Measurements from ENCODE around the gene OBSL1. TPM values are rescaled to one million over a fixed set of nuclear protein-coding genes. Genes with fewer than 3 reads are reported as not detected.

The OBSL1 gene
- total and polyA plus RNA-seq, 10 of the 15 experiments (the other 5 are each of a cell fraction or from before 2014, with no cell fraction given) = 0.14 to 0.77 TPM; not detected in 8

DNA sequence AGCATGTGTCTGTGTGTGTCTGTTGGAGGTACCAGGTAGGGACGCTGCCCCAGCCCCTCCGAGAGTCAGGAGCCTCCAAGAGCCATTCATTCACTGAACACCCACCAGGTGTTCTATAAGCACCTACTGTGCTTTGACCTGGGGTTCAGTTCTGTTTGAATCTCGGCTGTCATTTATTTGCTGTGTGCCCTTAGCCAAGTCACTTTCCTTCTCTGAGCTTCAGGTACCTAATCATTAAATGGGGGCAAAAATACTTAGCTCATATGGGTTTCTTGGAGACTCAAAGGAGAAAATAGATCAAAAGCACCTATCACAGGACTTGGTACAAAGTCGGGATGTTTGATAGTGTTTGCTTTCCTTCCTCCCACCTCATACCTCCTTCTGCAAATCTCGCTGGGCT, 43.9 kb downstream of the OBSL1 start:
- RAD21 ChIA-PET (ENCODE audit: unreplicated experiment) = interaction anchor here (0.8 to 1.5 kb wide), 4 partner anchors 12 to 125 kb away, joined by 3 to 7 read pairs (median 4); a partner anchor contains a TSS
- Histone ChIP-seq H3K9me3 (replicated peaks; ENCODE audit: control insufficient read depth, insufficient read depth, low read length) (no peaks in the 10 kb centered on the region), H3K4me2 (ENCODE audit: control insufficient read depth, insufficient read depth) (no peak overlapping the region), H3K27me3 (replicated peaks in 1 of 2; ENCODE audit: control insufficient read depth in 2 of 2, insufficient read depth in 2 of 2, low read length in 1 of 2) (peaks cover 16 to 19% of the 10 kb centered on the region in 2 experiments), H3K9ac (ENCODE audit: control insufficient read depth, insufficient read depth, low read length) (no peak overlapping the region), H3K36me3 (ENCODE audit: control insufficient read depth in 2 of 2, insufficient read depth in 2 of 2, low read length in 1 of 2) (no peaks in the 10 kb centered on the region), H3K4me3 (no peak overlapping the region), H3K27ac (ENCODE audit: control insufficient read depth, insufficient read depth) (no peak overlapping the region), H4K20me1 (ENCODE audit: control insufficient read depth, insufficient read depth) (no peaks in the 10 kb centered on the region; the same call in 1 of the 2 replicates), H2AFZ (ENCODE audit: control insufficient read depth, low read depth, low read length) (no peak overlapping the region), H3K79me2 (ENCODE audit: control insufficient read depth, insufficient read depth, low read length) (no peaks in the 10 kb centered on the region), H3K4me1 (ENCODE audit: control insufficient read depth, insufficient read depth, low read length) (no peaks in the 10 kb centered on the region)
- SMC1A ChIA-PET (ENCODE audit: uncharacterized antibody, unreplicated experiment) = interaction anchor here (1.4 to 4.3 kb wide), 6 partner anchors 9 to 125 kb away, joined by 3 to 41 read pairs (median 8); partner anchors contain the start of gene GMPPA
- POLR2A ChIA-PET = no interaction called here
- in situ Hi-C loops (cut with MboI) (no loop called here), intact Hi-C loops (cut with micrococcal nuclease; ENCODE audit: unreplicated experiment) (no loop called here)
- no TSS peak for BruUV-seq (replicated peaks)
- ATAC-seq (no peak), DNase-seq (ENCODE audit: low read depth, low spot score) (no peak), FAIRE-seq (no peak)
- CTCF ChIA-PET = interaction anchor here (0.9 to 10.8 kb wide), 7 partner anchors 17 to 125 kb away, joined by 3 to 224 read pairs (median 9); partner anchors contain the start of gene GMPPA
- TF ChIP-seq, protein P1, sequence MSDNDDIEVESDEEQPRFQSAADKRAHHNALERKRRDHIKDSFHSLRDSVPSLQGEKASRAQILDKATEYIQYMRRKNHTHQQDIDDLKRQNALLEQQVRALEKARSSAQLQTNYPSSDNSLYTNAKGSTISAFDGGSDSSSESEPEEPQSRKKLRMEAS (IDR thresholded peaks at IDR 0.05; ENCODE audit: low read depth, low read length) = no peak
- TF ChIP-seq SMC3 (IDR thresholded peaks at IDR 0.05; ENCODE audit: borderline replicate concordance, low read length) = no peak
- no peak for TF ChIP-seq RELA (IDR thresholded peaks at IDR 0.05; ENCODE audit: borderline replicate concordance, partially characterized antibody)
- TF ChIP-seq FOXK2 (IDR thresholded peaks at IDR 0.05) = no peak
- TF ChIP-seq ATF3 (IDR thresholded peaks at IDR 0.05; ENCODE audit: borderline replicate concordance, extremely low read depth, low read depth, low read length) = no peak
- WGBS (ENCODE audit: insufficient coverage, insufficient replicate concordance, low lambda C conversion rate, missing lambda C conversion rate) = 3% methylated on average over 5 of the region's 5 CpGs

GRCh38 chr2:219527076-219527394, 44.3 kb downstream of the OBSL1 start:
- Histone ChIP-seq H3K79me2 (ENCODE audit: control insufficient read depth, insufficient read depth, low read length) (no peaks in the 10 kb centered on the region), H4K20me1 (ENCODE audit: control insufficient read depth, insufficient read depth) (no peaks in the 10 kb centered on the region; the same call in 1 of the 2 replicates), H3K9ac (ENCODE audit: control insufficient read depth, insufficient read depth, low read length) (no peak overlapping the region), H2AFZ (ENCODE audit: control insufficient read depth, low read depth, low read length) (no peak overlapping the region), H3K4me2 (ENCODE audit: control insufficient read depth, insufficient read depth) (no peak overlapping the region), H3K4me1 (ENCODE audit: control insufficient read depth, insufficient read depth, low read length) (no peaks in the 10 kb centered on the region), H3K27me3 (replicated peaks in 1 of 2; ENCODE audit: control insufficient read depth in 2 of 2, insufficient read depth in 2 of 2, low read length in 1 of 2) (peaks cover 16 to 19% of the 10 kb centered on the region in 2 experiments), H3K9me3 (replicated peaks; ENCODE audit: control insufficient read depth, insufficient read depth, low read length) (no peaks in the 10 kb centered on the region), H3K4me3 (no peak overlapping the region), H3K36me3 (ENCODE audit: control insufficient read depth in 2 of 2, insufficient read depth in 2 of 2, low read length in 1 of 2) (no peaks in the 10 kb centered on the region), H3K27ac (ENCODE audit: control insufficient read depth, insufficient read depth) (no peak overlapping the region)
- RAD21 ChIA-PET (ENCODE audit: unreplicated experiment) = interaction anchor here (0.8 to 1.5 kb wide), 3 partner anchors 12 to 124 kb away, joined by 3 to 7 read pairs (median 4); a partner anchor contains a TSS
- WGBS (ENCODE audit: insufficient coverage, insufficient replicate concordance, low lambda C conversion rate, missing lambda C conversion rate) = 16% methylated on average over 5 of the region's 6 CpGs
- in situ Hi-C loops (cut with MboI) = no loop called here
- intact Hi-C loops (cut with micrococcal nuclease; ENCODE audit: unreplicated experiment) = no loop called here
- CTCF ChIA-PET = interaction anchor here (1.0 to 10.8 kb wide), 7 partner anchors 8 to 124 kb away, joined by 3 to 224 read pairs (median 9); partner anchors contain the start of gene GMPPA
- BruUV-seq (replicated peaks) = no TSS peak
- FAIRE-seq (no peak), DNase-seq (ENCODE audit: low read depth, low spot score) (no peak), ATAC-seq (no peak)
- SMC1A ChIA-PET (ENCODE audit: uncharacterized antibody, unreplicated experiment) = interaction anchor here (1.8 to 3.6 kb wide), 2 partner anchors 28 to 35 kb away, joined by 3 to 22 read pairs; partner anchors contain the start of gene GMPPA
- TF ChIP-seq MEF2B (IDR thresholded peaks at IDR 0.05; ENCODE audit: partially characterized antibody, poor library complexity, severe bottlenecking) (no peak), MXI1 (IDR thresholded peaks at IDR 0.05; ENCODE audit: low read depth, low read length) (no peak), SRF (IDR thresholded peaks at IDR 0.05; ENCODE audit: low read depth in 2 of 2, low read length in 2 of 2) (no peak), HDAC2 (IDR thresholded peaks at IDR 0.05) (no peak), ZNF622 (IDR thresholded peaks at IDR 0.05) (no peak)
- POLR2A ChIA-PET = no interaction called here
